Aorta (tissue), 5 donors: Measurements from ENCODE around the gene DDX4. TPM values are rescaled to one million over a fixed set of nuclear protein-coding genes. Genes with fewer than 3 reads are reported as not detected.
"Not testable (repeated sequence)": the region's sequence is repeated elsewhere in the genome, so short reads cannot be mapped to it uniquely, and the experiment has no call there.

Experiments used
- ATAC-seq: fragments of 200-7000 bp; cut with Tn5 transposase; one replicate; pipeline ENCODE4 v1.9.1; 2022; ENCODE audit warnings: moderate library complexity; ENCODE audit not compliant: low FRiP score
- DNase-seq, 2 donors: peaks; one replicate each; pipeline ENCODE4 v3.0.0-alpha.2; 2020
- H3K27ac ChIP-seq, 2 donors: one replicate each; pipeline ENCODE4 v1.5.1; 2013; ENCODE audit warnings: low read length in 2 of 2, mild to moderate bottlenecking in 2 of 2, moderate library complexity in 2 of 2, control low read depth in 1 of 2, inconsistent platforms in 1 of 2, low read depth in 1 of 2
- H3K27me3 ChIP-seq, 2 donors: one replicate each; pipeline ENCODE4 v1.6.1; 2013; ENCODE audit warnings: control low read depth in 1 of 2, low read length in 1 of 2, mild to moderate bottlenecking in 1 of 2, moderate library complexity in 1 of 2; ENCODE audit not compliant: insufficient read depth in 2 of 2, control insufficient read depth in 1 of 2
- H3K36me3 ChIP-seq, 2 donors: one replicate each; pipeline ENCODE4 v1.6.1; 2013; ENCODE audit warnings: control low read depth in 1 of 2, low read length in 1 of 2, mild to moderate bottlenecking in 1 of 2; ENCODE audit not compliant: insufficient read depth in 2 of 2, control insufficient read depth in 1 of 2
- H3K4me1 ChIP-seq, 2 donors: one replicate each; pipeline ENCODE4 v1.6.1; 2013; ENCODE audit warnings: low read length in 2 of 2, control low read depth in 1 of 2, mild to moderate bottlenecking in 1 of 2, moderate library complexity in 1 of 2; ENCODE audit not compliant: insufficient read depth in 2 of 2, control insufficient read depth in 1 of 2
- H3K4me3 ChIP-seq, 2 donors: one replicate each; pipeline ENCODE4 v1.5.1; 2013; ENCODE audit warnings: low read length in 2 of 2, control low read depth in 1 of 2, mild to moderate bottlenecking in 1 of 2
- H3K9me3 ChIP-seq: one replicate; pipeline ENCODE4 v1.6.1; 2013; ENCODE audit warnings: mild to moderate bottlenecking, low read length; ENCODE audit not compliant: control insufficient read depth
- WGBS, 2 donors: extraction: QIAGEN DNeasy Blood & Tissue Kit; methylation state at CpG; one replicate each; pipeline ENCODE4 v1.1.7; 2013; 5-methylcytosine and 5-hydroxymethylcytosine counted together
- intact Hi-C, 2 donors: fragments of 100-400 bp; cut with DNase I; formaldehyde crosslinking; loops; one replicate each; pipeline versions ENCODE4 v1.14.2 to v1.15.0; 2022
- polyA plus RNA-seq, 2 donors: library from polyadenylated mRNA; stranded (reverse); fragments of 200-250 nt; gene quantifications; one replicate each; pipeline ENCODE4 v1.2.3, GENCODE V29; 2013
- total RNA-seq, 2 donors: library from RNA; stranded (reverse); fragmentation: NEBNext Ultra II Directional; extraction: Animal tissue kit (Norgen Biotek cat#: 25700); gene quantifications; one replicate each; pipeline ENCODE4 v1.2.1, GENCODE V29; 2021
- donor health status: healthy with polysubstance abuse.
- donor health status: Bipolar disorder and iron deficiency.
- donor health status: DM: no; HTN: no; CAD: no.
- donor health status: DM: no; HTN: no; CAD: no.
- donor health status: DM: yes; HTN: yes; CAD: no.

Gene DDX4
- total and polyA plus RNA-seq, 4 donors, result not detected

DNA sequence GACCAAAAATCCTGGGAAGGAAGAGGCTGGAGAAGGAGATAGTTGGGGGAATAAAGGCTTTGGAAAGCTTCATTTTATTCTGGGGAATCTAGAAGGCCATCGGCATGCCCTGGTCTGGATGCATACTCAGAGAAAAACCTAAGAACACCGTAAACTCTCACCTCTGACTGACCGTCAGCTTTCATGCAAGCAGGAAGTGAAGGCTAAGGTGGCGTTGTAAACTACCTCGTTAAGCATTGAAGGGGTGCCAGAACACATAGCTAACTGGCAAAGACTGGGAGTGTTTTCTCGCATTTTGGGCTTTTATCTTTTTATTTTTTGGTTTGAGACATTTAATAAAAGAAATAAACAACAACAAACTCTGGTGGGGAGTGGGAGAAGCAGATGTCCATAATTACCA, 23.1 kb upstream of the DDX4 start:
- no peak overlapping the region for H3K27ac ChIP-seq
- H3K27me3 ChIP-seq, result no peaks in the 10 kb centered on the region
- H3K9me3 ChIP-seq, result no peaks in the 10 kb centered on the region
- intact Hi-C loops, result no loop called here
- H3K4me1 ChIP-seq, result no peaks in the 10 kb centered on the region
- H3K4me3 ChIP-seq, result no peak overlapping the region
- DNase-seq, result no peak
- WGBS, 2 donors, result 92 to 94% methylated on average over 6 of the region's 6 CpGs
- H3K36me3 ChIP-seq, result no peaks in the 10 kb centered on the region
- ATAC-seq, result no peak

DNA sequence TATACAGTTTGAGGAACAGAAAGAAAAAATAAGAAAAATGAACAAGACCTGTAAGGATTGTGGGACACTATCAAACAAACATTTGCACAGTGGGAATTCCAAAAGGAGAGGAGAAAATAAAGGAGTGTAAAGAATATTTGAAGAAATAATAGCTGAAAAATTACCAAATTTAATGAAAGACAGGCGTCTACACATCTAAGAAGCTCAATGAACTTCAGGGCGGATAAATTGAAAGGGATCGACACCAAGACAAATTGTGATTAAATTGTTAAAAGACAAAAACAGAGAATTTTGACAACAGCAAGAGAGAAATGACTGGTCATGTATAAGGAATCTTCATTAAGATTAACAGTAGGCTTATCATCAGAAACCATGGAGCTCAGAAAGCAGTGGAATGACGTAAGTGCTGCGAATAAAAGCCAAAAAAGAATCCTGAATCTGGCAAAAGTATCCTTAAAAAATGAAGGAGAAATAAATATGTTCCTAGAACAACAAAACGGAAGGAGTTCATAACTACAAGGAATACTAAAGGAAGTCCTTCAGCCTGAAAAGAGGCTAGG, 22.3 kb upstream of the DDX4 start:
- no peak for ATAC-seq
- DNase-seq, result no peak
- intact Hi-C loops, result no loop called here
- Histone ChIP-seq H3K27ac (no peak overlapping the region), H3K4me3 (no peak overlapping the region), H3K27me3 (no peaks in the 10 kb centered on the region), H3K36me3 (no peaks in the 10 kb centered on the region), H3K9me3 (no peaks in the 10 kb centered on the region), H3K4me1 (no peaks in the 10 kb centered on the region)
- WGBS, 2 donors, result 92 to 93% methylated on average over 6 of the region's 6 CpGs

DNA sequence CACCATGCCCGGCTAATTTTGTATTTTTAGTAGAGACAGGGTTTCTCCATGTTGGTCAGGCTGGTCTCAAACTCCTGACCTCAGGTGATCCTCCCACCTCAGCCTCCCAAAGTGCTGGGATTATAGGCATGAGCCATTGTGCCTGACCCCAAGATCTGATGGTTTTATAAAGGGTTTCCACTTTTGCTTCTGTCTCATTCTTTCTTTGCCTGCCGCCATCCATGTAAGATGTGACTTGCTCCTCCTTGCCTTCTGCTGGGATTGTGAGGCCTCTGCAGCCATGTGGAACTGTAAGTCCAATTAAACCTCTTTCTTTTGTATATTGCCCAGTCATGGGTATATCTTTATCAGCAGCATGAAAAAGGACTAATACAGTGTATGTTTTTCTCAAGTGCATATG, 18.8 kb upstream of the DDX4 start:
- 94 to 95% methylated on average over 2 of the region's 2 CpGs for WGBS, 2 donors
- H3K4me3 ChIP-seq, H3K4me1 ChIP-seq, H3K9me3 ChIP-seq, H3K36me3 ChIP-seq, intact Hi-C loops, ATAC-seq, DNase-seq, H3K27me3 ChIP-seq, H3K27ac ChIP-seq: not testable (repeated sequence)

DNA sequence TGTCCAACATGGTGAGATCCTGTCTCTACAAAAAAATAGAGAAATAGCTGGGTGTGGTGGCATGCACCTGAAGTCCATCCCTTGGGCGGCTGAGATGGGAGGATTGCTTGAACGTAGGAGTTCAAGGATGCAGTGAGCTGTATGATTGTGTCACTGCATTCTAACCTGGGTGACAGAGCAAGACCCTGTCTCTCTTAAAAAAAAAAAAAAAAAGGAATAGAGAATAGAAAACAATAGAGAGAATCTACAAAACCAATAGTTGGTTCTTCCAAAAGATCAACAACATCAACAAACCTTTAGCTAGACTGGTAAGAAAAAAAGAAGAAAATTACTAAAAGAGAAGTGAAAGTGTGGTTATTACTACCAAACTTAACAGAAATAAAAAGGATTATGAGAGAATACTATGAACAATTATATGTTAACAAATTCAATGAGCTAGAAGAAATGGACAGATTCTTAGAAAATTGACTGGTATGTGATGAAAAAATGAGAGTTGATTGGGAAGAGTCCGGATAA, 17.6 kb upstream of the DDX4 start:
- ATAC-seq (no peak), DNase-seq (no peak)
- WGBS, 2 donors, result 78 to 93% methylated on average over 3 of the region's 3 CpGs
- intact Hi-C loops, result no loop called here
- no peaks in the 10 kb centered on the region for H3K27me3 ChIP-seq
- H3K36me3 ChIP-seq, result no peaks in the 10 kb centered on the region
- H3K4me3 ChIP-seq, result no peak overlapping the region
- H3K27ac ChIP-seq, result no peak overlapping the region
- H3K9me3 ChIP-seq, result no peaks in the 10 kb centered on the region
- H3K4me1 ChIP-seq, result no peaks in the 10 kb centered on the region

DNA sequence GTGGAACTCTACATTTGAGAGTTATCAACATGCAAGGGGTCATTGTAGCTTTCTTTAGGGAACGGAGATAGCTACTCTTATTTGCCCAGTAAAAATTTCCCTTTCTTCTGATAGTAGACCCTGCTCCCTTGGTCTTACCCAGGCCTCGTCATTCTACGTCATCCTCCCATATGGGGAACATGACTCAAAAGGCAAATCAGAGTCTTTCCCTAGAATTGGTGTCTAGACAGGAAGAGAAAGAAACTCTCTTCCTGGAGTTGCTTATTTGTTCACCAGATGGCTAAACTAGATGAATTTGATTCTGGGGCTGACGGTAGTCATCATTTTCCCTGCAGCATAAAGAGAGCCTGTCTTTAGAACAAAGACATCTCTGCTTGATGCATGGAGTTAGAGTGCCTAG, 13.6 kb upstream of the DDX4 start:
- Histone ChIP-seq H3K36me3 (no peaks in the 10 kb centered on the region), H3K9me3 (no peaks in the 10 kb centered on the region), H3K27ac (no peak overlapping the region), H3K4me3 (no peak overlapping the region), H3K27me3 (no peaks in the 10 kb centered on the region), H3K4me1 (no peaks in the 10 kb centered on the region)
- no peak for DNase-seq
- no peak for ATAC-seq
- intact Hi-C loops, result no loop called here
- 78 to 80% methylated on average over 4 of the region's 4 CpGs for WGBS, 2 donors

DNA sequence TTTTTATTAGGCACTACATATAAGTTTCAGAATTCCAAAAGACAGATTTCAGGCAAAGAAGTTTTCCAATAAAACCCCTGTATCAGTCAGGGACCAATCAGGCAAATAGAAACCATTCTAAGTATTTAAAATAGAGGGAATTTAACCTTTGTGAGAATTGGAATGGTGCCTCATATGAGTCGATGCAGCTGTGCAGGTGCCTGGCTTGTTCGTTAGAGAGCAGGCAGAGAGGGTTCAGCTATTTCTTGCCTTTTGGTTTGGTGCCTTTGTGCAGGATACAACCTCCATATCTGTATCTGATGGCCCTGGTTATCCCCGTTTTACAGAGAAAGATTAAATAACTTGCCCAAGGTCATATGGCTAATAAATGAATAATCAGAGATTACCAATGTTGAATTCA, 6.0 kb upstream of the DDX4 start:
- H3K9me3 ChIP-seq, result no peaks in the 10 kb centered on the region
- intact Hi-C loops, result no loop called here
- H3K27me3 ChIP-seq, result no peaks in the 10 kb centered on the region
- no peaks in the 10 kb centered on the region for H3K36me3 ChIP-seq
- H3K4me3 ChIP-seq, result no peak overlapping the region
- no peak for DNase-seq
- no peak for ATAC-seq
- H3K27ac ChIP-seq, result no peak overlapping the region
- WGBS, 2 donors, result 82 to 87% methylated on average over 3 of the region's 3 CpGs
- H3K4me1 ChIP-seq, result no peaks in the 10 kb centered on the region

DNA sequence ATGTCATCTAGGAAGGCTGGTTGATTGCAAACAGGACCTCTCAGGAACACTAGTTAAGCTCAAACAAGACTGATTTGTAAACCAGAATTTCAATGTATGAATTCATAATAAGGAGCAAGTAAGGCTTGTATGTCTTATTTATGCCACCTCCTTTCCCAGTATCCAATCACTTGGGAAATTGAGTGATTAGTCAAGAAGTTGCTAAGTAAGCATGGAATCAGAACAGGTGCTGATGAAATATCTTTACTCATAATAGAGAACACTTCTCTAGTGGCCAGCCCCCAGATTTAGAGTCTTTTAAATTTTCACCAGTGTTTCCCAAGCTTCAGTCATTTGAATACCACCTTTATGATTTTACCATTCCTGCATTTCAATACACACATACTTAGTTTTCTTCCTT, 5.3 kb upstream of the DDX4 start:
- ATAC-seq, result no peak
- Histone ChIP-seq H3K36me3 (no peaks in the 10 kb centered on the region), H3K27me3 (no peaks in the 10 kb centered on the region), H3K4me1 (no peaks in the 10 kb centered on the region), H3K27ac (no peak overlapping the region), H3K9me3 (no peaks in the 10 kb centered on the region), H3K4me3 (no peak overlapping the region)
- no peak for DNase-seq
- intact Hi-C loops, result no loop called here

DNA sequence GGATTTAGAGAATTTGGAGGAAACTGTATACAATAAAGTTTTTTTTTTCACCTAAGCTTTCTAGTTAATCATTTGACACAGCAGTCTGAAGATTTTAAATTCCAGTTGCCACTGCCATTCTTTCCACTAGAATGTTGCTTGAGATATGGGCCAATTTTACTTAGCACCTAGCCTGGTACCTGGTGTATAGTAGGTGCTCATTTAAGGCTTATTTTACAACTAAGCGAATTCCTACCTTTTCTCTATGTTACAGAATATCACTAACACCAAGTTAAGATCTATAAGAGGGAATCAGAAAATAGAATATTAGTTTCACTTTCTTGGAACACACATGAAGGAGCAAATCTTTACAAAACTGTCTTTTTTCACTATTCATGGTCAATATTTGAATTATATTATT, 3.2 kb upstream of the DDX4 start:
- 41 to 100% methylated on average over 1 of the region's 1 CpG for WGBS, 2 donors
- no peak for ATAC-seq
- Histone ChIP-seq H3K36me3 (no peaks in the 10 kb centered on the region), H3K4me3 (no peak overlapping the region), H3K9me3 (no peaks in the 10 kb centered on the region), H3K27ac (no peak overlapping the region), H3K27me3 (no peaks in the 10 kb centered on the region), H3K4me1 (no peaks in the 10 kb centered on the region)
- intact Hi-C loops, result no loop called here
- no peak for DNase-seq

DNA sequence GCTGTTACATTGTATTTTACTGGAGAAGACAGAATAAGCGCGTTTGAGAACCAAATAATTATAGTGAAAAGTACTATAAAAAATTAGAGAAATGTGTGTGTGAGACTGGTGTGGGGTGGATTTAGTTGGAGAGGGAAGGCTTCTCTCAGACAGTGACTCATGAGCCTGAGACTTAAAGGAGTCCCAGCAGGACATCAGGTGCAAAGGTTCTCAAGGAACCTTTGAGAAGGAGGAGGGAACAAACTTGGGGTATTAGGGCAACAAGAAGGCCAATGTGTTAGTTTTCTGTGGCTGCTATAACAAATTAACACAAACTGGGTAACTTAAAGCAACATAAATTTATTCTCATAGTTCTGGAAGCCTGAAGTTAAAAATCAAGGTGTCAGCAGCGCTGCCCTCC, 4.9 kb downstream of the DDX4 start:
- H3K27ac ChIP-seq, result no peak overlapping the region
- intact Hi-C loops, result no loop called here

More for the DNA sequence above, 4.9 kb downstream of the DDX4 start:
- WGBS, 2 donors, result 92 to 96% methylated on average over 3 of the region's 3 CpGs
- no peak for ATAC-seq
- H3K27me3 ChIP-seq, result no peaks in the 10 kb centered on the region
- H3K4me3 ChIP-seq, result no peak overlapping the region
- no peak for DNase-seq
- H3K4me1 ChIP-seq, result no peaks in the 10 kb centered on the region
- no peaks in the 10 kb centered on the region for H3K9me3 ChIP-seq
- no peaks in the 10 kb centered on the region for H3K36me3 ChIP-seq
